GM12874 (cell line): ENCODE results near the gene RGS19.

Source experiments
- CTCF ChIP-seq: IDR thresholded peaks from 2 replicates; pipeline ENCODE4 v1.5.1; 2011; ENCODE audit warnings: low read depth, mild to moderate bottlenecking, control low read depth, low read length, moderate library complexity; ENCODE audit not compliant: insufficient read depth

Gene RGS19

GRCh38 chr20:64110411-64111068, 31.2 kb upstream of the RGS19 start:
- no peak for TF ChIP-seq CTCF

GRCh38 chr20:64109831-64110391, 30.6 kb upstream of the RGS19 start:
- no peak for TF ChIP-seq CTCF

- no peak for TF ChIP-seq CTCF
Measured at GRCh38 chr20:64108731-64109681, 29.7 kb upstream of the RGS19 start.

- TF ChIP-seq CTCF: no peak
Measured at GRCh38 chr20:64107736-64108457, 28.6 kb upstream of the RGS19 start.

GRCh38 chr20:64106981-64107735, 27.8 kb upstream of the RGS19 start, which contains the start of gene NPBWR2:
Gene NPBWR2, minus strand, starts transcription at chr20:64107565. Its CDS starts 734 bp downstream, at chr20:64106831.
- TF ChIP-seq CTCF: no peak

GRCh38 chr20:64106435-64106961, 27.2 kb upstream of the RGS19 start:
- no peak for TF ChIP-seq CTCF
